CD4-positive, alpha-beta T cell treated with Interleukin-4 for 1 hour (primary cell): ENCODE data around the gene LANCL2.
"Not testable (repeated sequence)": the region's sequence is repeated elsewhere in the genome, so short reads cannot be mapped to it uniquely, and the experiment has no call there.

Experiments
- DNase-seq, 2 donors: peaks; one replicate each; pipeline ENCODE4 v3.0.0-alpha.2; 2020 to 2022

The LANCL2 gene

GRCh38 chr7:55438757-55439525 lies 73.8 kb downstream of the LANCL2 start:
- no peak for DNase-seq

DNA sequence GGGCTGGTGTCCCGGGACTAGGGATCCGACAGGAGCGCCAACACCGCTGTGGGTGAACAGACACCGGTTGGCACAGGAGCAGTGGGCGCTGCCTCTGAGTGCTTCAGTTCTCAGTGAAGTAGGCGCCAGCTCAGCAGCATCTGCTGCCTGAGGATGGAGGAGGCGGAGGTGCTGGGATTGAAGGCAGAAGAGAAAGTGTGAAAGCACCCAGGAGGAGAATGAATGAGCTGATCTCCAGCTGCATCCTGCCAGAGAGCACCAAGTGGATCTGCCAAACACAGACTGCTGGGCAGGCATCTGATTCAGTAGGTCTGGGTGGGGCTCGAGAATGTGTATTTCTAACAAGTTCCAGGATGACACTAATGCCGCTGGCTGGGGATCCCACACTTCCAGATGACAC lies 74.5 kb downstream of the LANCL2 start:
- DNase-seq = no peak

- no peak for DNase-seq
Measured at GRCh38 chr7:55440040-55440690, 75.0 kb downstream of the LANCL2 start.

GRCh38 chr7:55441002-55441401 lies 75.9 kb downstream of the LANCL2 start:
- DNase-seq = no peak

- no peak for DNase-seq
Measured at GRCh38 chr7:55441774-55442522, 76.8 kb downstream of the LANCL2 start.

- DNase-seq = no peak
Measured at GRCh38 chr7:55444786-55445185, 79.6 kb downstream of the LANCL2 start.

DNA sequence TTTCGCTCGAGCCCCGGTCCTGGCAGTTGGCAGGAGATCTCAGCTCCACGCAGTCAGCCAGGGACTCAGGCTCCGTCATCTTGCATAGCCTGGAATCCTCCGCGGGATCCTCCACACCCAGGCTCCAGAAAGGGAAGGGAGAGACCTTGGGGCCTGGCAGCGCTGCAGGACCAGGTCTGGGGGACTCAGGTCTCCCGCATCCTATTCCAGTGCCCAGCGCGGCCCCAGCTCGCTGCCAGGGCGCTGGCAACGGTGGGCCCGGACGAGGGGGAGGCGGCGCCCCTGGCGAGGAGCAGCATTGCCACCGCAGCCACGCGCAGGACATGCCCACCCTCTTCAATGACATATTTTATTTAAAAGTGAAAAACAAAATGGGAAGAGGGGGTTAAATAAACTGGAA lies 83.4 kb downstream of the LANCL2 start:
- no peak for DNase-seq

- no peak for DNase-seq
Measured at GRCh38 chr7:55449205-55449991, 84.3 kb downstream of the LANCL2 start.

- DNase-seq = no peak
Measured at GRCh38 chr7:55449992-55450535, 84.9 kb downstream of the LANCL2 start.

DNA sequence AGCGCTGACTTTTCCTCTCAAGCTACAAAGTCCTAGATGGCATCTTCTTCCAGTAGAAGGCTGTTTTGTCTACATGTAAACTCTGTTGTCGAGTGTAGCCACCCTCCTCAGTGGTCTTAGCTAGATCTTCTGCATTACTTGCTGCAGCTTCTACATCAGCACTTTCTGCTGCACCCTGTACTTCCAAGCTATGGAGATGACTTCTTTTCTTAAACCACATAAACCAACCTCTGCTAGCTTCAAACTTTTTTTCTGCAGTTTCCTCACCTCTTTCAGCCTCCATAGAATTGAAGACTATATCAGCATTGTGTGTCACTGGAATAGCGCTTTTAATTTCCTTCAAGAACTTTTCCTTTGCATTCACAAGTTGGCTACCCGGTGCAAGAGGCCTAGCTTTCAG lies 87.8 kb downstream of the LANCL2 start:
- DNase-seq = no peak

GRCh38 chr7:55457801-55458200 lies 92.7 kb downstream of the LANCL2 start:
- DNase-seq = no peak

GRCh38 chr7:55458351-55458750 lies 93.2 kb downstream of the LANCL2 start:
- DNase-seq = no peak

- no peak for DNase-seq
Measured at GRCh38 chr7:55463686-55464262, 98.6 kb downstream of the LANCL2 start.

GRCh38 chr7:55464422-55464821 lies 99.3 kb downstream of the LANCL2 start:
- no peak for DNase-seq

- no peak for DNase-seq
Measured at GRCh38 chr7:55465691-55466090, 100.6 kb downstream of the LANCL2 start.

DNA sequence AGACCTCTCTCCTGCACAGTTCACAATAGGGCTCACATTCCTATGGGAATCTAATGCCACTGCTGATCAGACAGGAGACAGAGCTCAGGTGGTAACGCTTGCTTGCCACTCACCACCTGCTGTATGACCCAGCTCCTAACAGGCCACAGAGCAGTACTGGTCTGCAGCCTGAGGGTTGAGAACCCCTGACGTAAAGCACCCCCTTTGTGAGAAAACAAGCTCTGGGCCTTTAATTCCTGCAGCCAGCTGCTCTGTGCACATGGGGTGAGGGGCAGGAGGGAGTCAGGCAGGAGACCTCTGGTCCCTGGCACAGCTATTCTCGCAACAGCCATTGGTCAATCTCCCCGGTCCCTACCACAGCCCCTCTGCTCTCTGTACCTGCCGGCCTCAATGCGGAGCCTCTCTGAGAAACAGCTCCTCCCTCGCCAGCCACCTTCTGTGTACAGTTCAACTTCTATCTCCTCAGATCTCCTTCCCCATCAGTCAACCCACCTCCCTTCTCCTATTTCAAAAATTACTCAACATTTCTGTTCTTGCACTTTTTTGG lies 102.0 kb downstream of the LANCL2 start:
- DNase-seq = no peak

- no peak for DNase-seq
Measured at GRCh38 chr7:55468495-55468894, 103.4 kb downstream of the LANCL2 start.

DNA sequence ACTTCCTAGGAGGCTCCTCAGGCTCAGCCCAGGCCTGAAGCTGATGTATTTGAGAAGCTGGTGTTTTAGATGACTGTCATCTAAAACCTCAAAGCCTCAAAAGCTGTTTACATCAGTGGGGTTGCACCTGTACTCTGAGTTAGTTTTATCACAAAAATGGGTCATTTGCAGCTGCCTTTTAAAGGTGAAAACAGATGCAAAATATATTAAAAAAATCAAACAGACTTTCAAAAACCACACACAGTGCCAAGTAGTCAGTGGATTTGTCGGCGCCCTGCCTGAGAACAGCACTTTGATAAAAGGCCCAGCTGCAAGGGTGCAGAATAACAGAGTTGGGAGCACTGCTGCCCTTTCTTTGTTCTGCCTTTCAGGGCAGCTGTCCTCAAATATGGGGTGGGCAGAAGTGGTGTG lies 104.1 kb downstream of the LANCL2 start:
- peak in 1 of 2 donors; percentile 58 for DNase-seq

DNA sequence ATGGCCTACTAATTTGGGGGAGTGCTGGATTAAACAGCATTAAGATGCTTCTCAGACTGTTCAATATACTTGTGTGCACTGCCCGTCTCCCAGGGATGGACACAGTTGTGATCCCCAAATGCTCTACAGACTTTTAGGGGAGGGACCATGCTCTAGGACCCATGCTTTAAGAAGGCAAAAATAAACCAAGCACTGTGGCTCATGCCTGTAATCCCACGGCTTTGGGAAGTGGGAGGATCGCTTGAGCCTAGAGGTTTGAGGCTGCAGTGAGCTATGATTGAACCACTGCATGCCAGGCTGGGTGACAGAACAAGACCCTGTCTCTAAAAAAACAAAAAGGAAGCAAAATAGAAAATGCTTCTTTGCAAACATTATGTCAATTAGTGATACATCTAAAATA lies 104.6 kb downstream of the LANCL2 start:
- DNase-seq = no peak

GRCh38 chr7:55470261-55470660 lies 105.1 kb downstream of the LANCL2 start:
- no peak for DNase-seq

DNA sequence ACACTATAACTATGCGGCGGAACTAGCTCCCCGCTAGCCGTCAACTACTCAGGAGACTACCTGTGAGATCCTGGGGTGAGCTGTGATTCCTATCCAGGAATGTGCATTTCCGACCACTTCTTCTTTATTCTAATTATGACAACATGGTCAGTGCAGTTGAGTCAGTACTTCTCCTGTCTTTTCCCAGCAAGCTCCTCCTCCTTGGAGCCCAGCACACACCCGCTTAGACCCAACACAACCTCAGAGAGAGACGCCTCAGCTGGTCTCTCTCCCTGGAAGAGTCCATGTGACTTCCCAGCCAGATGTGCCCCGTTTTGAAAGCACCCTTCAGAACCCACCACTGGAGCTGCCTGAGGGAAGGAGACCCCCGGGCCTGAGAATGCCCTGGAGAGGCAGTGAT lies 106.5 kb downstream of the LANCL2 start:
- DNase-seq = not testable (repeated sequence)

DNA sequence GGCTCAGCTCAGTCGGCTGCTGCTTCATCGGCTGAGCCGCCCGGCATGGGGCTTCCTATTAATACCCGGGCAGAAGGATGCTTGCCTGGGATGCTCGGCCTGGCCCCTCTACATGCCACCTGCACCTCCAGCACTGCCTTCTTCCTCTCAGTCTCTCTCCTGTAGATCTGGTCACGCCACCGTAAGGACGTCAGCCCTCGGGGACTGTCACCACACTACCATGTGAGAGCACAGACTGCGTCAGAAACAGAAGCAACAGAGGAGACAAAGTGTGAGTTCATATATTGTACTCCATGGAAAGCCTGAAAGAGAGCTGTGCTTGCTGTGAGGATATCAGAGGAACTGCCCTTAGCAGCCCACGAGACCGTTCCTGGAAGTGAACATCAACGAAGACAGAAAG lies 107.3 kb downstream of the LANCL2 start:
- DNase-seq = not testable (repeated sequence)
